CD4-positive, alpha-beta T cell treated with Interleukin-2 at 100 ng/mL for 4 hours (primary cell): ENCODE results near the gene CST7.
A peak's percentile ranks its signal among the peaks of the same experiment; 100 is the strongest.

Experiments used
- DNase-seq: peaks from one replicate; pipeline ENCODE4 v3.0.0-alpha.2; 2020; ENCODE audit warnings: low spot score

CST7 gene

DNA sequence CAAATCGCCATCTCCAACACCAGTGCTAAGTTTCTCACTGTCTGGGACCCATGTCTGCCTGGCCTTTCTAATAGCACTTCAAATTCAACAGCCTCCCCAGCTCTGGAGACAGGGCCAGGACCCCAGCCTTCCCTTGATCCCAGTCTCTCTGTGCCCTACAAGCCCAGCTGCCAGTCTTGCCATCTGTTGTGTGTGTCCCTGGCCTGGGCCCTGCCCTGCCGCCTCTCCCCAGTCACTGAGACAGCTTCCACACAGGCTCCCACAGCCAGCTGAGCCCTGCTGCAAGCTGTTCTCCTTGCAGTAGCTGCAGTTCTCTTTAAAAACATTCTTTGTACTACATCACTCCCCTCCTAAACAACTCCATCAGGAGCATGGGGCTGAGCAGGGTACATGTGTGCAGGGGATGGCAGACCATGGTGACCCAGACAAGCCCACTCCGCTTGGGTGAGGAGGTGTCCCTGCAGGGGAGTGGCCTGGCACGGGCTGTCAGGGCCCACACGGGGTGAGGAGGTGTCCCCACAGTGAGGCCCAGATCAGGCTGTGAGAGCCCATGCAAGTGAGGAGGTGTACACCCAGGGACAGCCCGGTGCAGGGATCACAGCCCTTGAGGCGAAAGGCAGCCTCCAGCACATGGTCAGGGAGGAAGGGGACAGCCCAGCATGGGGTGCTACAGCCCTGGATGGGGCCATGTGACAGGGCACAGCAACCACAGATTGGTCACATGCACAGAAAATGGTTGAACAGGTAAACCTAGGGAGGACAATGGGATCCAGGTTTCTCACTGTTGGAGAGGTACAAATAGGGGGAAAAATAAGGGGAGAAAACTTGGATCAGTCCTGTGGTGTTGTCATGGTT, 16.2 kb downstream of the CST7 start:
- no peak for DNase-seq

GRCh38 chr20:24966317-24967012, 17.4 kb downstream of the CST7 start:
- no peak for DNase-seq

DNA sequence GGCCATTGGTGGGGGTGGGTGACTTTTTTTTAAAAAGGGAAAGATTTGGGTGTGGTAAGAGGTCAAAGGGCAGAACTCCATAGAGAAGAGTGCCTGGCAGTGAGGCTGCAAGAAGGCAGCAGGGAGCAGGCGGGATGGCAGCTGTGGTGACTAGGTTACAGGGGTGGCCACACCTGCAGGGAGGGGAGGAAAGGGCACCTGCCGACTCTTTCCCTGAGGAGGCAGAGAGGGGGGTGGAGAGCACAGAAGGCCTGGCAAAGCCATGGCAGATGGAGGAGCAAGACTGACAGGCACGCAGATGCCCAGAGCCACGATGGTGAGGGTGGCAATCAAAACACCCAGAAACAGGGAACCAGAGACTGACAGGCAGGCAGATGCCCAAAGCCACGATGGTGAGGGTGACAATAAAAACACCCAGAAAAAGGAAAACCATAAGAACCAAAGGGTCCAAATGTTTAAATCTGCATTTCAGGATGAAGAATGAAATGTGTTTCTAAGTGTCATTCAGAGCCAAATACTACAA, 19.3 kb downstream of the CST7 start:
- DNase-seq = no peak

GRCh38 chr20:24969186-24970029, 20.3 kb downstream of the CST7 start:
- no peak for DNase-seq

GRCh38 chr20:24970030-24970553, 21.0 kb downstream of the CST7 start:
- no peak for DNase-seq

- DNase-seq = no peak
Measured at GRCh38 chr20:24970754-24971153, 21.7 kb downstream of the CST7 start.

DNA sequence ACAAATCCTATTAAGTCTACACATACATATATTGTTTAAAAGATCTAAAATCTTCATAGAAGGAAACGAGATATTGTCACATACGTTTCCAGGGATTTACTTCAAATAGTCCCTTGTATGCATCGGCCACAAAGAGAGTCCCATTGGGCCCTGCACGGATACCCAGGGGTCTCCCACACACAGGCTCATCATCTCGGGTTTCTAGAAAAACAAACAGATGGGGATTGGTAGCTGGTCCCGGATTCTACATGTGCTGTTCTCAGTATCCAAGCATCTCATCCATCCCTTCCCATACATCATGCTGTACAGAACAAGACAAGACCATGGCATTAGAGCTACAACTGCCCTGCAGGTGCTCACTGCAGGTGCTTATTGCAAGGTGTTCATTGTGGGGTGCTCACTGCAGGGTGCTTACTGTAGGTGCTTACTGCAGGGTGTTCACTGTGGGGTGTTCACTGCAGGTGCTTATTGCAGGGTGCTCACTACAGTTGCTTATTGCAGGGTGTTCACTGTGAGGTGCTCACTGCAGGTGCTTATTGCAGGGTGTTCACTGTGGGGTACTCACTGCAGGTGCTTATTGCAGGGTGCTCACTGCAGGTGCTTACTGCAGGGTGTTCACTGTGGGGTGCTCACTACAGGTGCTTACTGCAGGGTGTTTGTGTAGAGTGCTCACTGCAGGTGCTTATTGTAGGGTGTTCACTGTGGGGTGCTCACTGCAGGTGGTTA, 22.5 kb downstream of the CST7 start:
- no peak for DNase-seq

- DNase-seq = no peak
Measured at GRCh38 chr20:24972341-24972740, 23.3 kb downstream of the CST7 start.

DNA sequence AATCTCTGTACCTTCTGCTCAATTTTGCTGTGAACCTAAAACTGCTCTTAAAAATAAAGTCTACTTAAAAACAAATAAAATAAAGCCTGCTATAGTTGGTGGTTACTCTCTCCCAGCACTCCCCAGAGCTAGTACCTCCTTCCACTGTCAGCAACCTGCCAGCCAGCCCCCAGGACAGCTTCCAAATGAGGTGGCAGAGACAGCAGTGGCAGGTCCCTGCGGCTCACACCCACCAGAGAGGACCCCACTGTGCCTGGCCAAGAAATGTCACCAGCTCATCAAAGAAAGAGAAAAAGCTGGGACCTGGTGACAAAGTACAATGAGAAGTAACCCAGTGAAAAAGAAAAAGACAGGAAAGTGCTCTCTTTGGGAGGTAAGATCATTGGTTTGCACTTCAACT, 28.3 kb downstream of the CST7 start:
- no peak for DNase-seq

- DNase-seq = no peak
Measured at GRCh38 chr20:24977797-24978196, 28.7 kb downstream of the CST7 start.

- DNase-seq = no peak
Measured at GRCh38 chr20:24978513-24978912, 29.4 kb downstream of the CST7 start.

DNA sequence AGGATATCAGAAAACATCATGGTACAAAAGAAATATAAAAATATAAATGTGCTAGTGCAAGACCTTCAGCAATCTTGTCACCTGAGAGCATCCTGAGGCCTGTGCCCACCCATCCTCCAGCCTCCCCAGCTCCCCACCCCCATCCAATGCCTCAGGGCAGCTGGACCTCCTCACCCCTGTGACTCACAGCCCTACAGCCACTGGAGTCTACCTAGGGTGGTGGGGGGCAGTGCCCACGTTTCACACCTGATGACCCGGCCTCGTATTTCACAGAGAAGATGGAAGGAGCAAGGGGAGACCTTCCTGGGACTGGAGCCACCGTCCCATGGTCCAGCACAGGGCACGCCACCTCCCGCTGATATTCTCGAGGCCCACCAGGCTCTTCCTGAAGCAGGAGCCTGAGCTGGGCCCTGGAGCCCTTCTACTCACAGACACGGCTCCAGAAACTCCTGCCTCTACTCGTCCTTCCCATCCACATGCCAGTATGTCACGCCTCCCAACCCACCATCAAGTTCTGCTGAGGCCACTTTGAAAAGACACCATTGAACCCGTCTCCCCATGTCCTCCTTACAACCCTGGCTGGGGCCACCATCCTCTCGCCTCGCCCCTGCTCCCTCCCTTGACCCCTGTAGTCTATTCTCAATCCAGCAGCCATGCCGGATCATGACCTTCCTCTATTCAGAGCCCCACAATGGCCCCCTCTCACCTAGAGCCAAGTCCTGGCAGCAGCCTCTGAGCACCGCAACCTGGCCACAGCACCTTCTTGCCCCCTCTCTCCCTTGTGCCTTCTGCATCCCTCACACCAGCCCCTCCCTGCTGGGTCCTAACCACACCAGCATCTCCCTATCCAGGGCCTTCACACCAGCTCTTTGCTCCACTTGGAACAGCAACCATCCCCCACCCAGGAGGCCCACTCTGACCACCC, 30.2 kb downstream of the CST7 start:
- DNase-seq = no peak

- no peak for DNase-seq
Measured at GRCh38 chr20:24980291-24981053, 31.4 kb downstream of the CST7 start.

DNA sequence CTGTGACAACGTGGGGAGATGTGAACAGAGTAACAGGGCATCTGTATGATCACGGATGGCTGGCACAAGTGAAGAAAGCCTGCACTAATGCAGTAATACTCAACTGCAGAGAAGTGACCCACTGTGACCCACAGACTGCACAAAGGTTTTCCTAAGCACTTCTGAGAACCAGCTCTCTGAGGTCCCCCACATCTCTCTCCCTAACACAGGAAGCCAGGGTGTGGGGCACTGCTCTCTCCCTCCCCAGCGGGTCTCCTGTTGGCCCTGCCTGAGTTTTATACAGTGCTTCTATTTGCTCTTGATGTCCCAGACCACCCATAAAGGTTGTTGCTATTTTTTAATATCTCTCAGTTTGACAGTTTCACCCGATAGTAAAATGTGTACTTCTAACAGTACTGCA, 32.2 kb downstream of the CST7 start:
- no peak for DNase-seq

DNA sequence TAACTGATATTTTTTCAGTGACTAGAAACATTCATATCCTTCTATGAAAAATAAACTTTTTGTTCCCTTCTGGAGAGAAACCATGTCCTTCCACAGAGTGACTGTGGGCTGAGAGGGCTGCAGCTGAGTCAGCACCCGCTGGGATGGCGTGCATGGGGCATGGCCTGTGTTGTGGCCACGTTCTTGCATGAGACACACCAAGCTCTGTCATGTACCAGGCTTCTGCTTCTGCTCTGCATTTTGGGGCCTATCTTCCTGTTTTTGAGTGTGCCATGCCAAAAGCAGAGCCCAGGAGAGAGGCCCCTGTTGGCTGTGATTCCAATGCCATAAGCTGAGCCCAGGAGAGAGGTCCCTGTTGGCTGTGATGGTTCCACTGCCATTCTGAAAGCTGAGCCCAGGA, 32.7 kb downstream of the CST7 start:
- peak; percentile 24 for DNase-seq

DNA sequence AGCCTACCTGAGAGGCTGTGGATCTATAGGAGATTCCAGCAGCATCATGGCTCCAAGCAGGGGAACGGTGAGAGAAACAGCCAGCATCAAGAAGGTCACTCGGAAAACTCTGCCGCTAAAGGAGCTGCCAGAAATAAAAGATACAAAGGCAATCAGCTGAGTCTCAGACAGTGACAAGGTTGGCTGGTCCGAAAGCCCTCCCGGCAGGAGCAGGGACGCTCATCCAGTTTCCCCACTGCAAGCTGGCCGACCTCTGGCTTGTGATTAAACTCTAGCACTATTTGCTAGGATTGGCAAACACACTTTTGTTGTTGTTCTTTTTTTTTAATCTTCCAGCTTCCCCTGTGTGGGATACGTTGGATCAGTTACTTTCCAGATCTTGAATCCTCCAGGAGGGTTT, 34.8 kb downstream of the CST7 start:
- DNase-seq = no peak

GRCh38 chr20:24984961-24985640, 36.0 kb downstream of the CST7 start:
- no peak for DNase-seq

GRCh38 chr20:24985802-24986201, 36.7 kb downstream of the CST7 start:
- DNase-seq = no peak

GRCh38 chr20:24986436-24987015, 37.5 kb downstream of the CST7 start:
- no peak for DNase-seq
